Measurements from ENCODE around the gene FCN1.

DNA sequence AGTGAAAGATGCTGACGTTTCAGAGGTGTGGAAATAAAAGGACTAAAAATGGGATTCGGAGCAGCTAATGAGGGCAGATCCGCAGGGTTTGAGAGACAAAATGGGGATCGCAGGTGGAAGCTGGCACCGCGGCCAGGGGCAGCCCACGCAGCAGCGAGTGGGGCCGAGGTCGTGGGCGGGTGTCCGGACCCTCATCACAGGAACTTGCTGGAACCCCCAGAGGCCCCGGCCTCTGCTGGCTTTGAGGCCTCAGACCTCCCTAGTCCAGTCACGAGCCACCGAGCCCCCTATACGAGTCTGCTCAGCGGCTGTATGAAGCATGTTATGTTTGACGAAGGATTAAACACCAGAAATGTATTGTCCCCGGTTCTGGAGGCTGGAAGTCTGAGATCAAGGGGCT lies 45.8 kb upstream of the FCN1 start:
- TF ChIP-seq, protein P1, sequence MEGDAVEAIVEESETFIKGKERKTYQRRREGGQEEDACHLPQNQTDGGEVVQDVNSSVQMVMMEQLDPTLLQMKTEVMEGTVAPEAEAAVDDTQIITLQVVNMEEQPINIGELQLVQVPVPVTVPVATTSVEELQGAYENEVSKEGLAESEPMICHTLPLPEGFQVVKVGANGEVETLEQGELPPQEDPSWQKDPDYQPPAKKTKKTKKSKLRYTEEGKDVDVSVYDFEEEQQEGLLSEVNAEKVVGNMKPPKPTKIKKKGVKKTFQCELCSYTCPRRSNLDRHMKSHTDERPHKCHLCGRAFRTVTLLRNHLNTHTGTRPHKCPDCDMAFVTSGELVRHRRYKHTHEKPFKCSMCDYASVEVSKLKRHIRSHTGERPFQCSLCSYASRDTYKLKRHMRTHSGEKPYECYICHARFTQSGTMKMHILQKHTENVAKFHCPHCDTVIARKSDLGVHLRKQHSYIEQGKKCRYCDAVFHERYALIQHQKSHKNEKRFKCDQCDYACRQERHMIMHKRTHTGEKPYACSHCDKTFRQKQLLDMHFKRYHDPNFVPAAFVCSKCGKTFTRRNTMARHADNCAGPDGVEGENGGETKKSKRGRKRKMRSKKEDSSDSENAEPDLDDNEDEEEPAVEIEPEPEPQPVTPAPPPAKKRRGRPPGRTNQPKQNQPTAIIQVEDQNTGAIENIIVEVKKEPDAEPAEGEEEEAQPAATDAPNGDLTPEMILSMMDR (IDR thresholded peaks at IDR 0.05) = no peak
- no peak for TF ChIP-seq POLR2A (IDR thresholded peaks at IDR 0.05)

Measured in breast epithelium (tissue), 3 donors.